Prostate gland (tissue), 2 donors: ENCODE measurements around the gene STOX2. TPM values are rescaled to one million over a fixed set of nuclear protein-coding genes. Genes with fewer than 3 reads are reported as not detected.

ENCODE experiments used
- DNase-seq: peaks from one replicate; pipeline ENCODE4 v3.0.0-alpha.2; 2019; ENCODE audit warnings: low spot score
- H3K27ac ChIP-seq, 2 donors: fragments of 200-600 bp; sonication (generic); 2 replicates each; pipeline ENCODE4 v1.5.1; 2017 to 2019
- H3K27me3 ChIP-seq: fragments of 200-600 bp; sonication (generic); replicated peaks from 2 replicates; pipeline ENCODE4 v1.5.1; 2019; ENCODE audit not compliant: insufficient read depth
- H3K36me3 ChIP-seq, 2 donors: fragments of 200-600 bp; sonication (generic); 1 replicate in 1 of 2; 2 replicates in 1 of 2; pipeline versions ENCODE4 v1.5.1 to v1.8.1; 2017 to 2019
- H3K4me1 ChIP-seq: fragments of 200-600 bp; sonication (generic); replicated peaks from 2 replicates; pipeline ENCODE4 v1.5.1; 2019
- H3K4me3 ChIP-seq, 2 donors: fragments of 200-600 bp; sonication (generic); 2 replicates each; pipeline ENCODE4 v1.5.1; 2017 to 2019
- H3K9me3 ChIP-seq: fragments of 200-600 bp; sonication (generic); 2 replicates; pipeline ENCODE4 v1.5.1; 2017
- POLR2A ChIP-seq: fragments of 450-650 bp; IDR thresholded peaks from one replicate; pipeline ENCODE4 v1.6.1; 2016; ENCODE audit warnings: antibody characterized with exemption, mild to moderate bottlenecking
- POLR2AphosphoS5 ChIP-seq: sonication (generic); formaldehyde crosslinking; IDR thresholded peaks from one replicate; pipeline ENCODE4 v1.6.1; 2017; ENCODE audit warnings: antibody characterized with exemption
- WGBS: methylation state at CpG from one replicate; pipeline ENCODE4 v1.1.5; 2018; 5-methylcytosine and 5-hydroxymethylcytosine counted together
- intact Hi-C: fragments of 100-400 bp; cut with DNase I; formaldehyde crosslinking; loops from one replicate; pipeline ENCODE4 v1.14.2; 2022
- total RNA-seq, 2 donors: library from RNA; depleted of rRNA; stranded (reverse); fragments of >200 nt; gene quantifications; one replicate each; pipeline ENCODE4 v1.1.0, GENCODE V29; 2016
- TF ChIP-seq, protein P1 (sequence below), 4 experiments: fragments of 200-600 bp in 2 of 4; fragments of 450-650 bp in 2 of 4; sonication (generic) in 2 of 4; IDR thresholded peaks; 1 replicate in 3 of 4; 2 replicates in 1 of 4; pipeline ENCODE4 v1.5.1; 2016 to 2019; ENCODE audit warnings: antibody characterized with exemption in 4 of 4, mild to moderate bottlenecking in 2 of 4, moderate library complexity in 2 of 4

STOX2 gene
- total RNA-seq, 2 donors from 2014 or later = 12.9 to 14.9 TPM

DNA sequence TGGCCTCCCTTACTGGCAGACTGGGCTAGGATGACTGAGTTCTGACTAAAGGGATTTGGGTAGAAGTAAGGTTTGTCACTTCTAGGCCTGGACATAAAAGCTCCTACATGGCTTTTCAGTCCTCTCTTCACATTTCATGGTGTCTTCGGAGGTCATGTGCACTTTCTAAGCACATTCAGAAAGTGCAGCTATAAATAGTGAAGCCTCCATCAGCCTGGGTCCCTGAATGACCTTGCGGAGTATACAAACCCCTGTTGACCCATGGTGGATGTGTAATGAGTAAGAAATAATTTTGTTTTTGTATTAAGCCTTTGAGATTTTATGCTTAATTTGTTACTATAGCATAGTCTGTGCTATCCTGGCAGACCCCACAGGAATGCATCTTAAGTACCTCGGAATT lies 154.0 kb downstream of the STOX2 start:
- Histone ChIP-seq H3K4me1 (no peaks in the 10 kb centered on the region), H3K4me3 (no peak overlapping the region), H3K27me3 (no peaks in the 10 kb centered on the region), H3K9me3 (no peaks in the 10 kb centered on the region), H3K36me3 (no peaks in the 10 kb centered on the region), H3K27ac (no peak overlapping the region)
- 99% methylated on average over 3 of the region's 3 CpGs for WGBS
- intact Hi-C loops = no loop called here
- DNase-seq = no peak
- TF ChIP-seq, protein P1, sequence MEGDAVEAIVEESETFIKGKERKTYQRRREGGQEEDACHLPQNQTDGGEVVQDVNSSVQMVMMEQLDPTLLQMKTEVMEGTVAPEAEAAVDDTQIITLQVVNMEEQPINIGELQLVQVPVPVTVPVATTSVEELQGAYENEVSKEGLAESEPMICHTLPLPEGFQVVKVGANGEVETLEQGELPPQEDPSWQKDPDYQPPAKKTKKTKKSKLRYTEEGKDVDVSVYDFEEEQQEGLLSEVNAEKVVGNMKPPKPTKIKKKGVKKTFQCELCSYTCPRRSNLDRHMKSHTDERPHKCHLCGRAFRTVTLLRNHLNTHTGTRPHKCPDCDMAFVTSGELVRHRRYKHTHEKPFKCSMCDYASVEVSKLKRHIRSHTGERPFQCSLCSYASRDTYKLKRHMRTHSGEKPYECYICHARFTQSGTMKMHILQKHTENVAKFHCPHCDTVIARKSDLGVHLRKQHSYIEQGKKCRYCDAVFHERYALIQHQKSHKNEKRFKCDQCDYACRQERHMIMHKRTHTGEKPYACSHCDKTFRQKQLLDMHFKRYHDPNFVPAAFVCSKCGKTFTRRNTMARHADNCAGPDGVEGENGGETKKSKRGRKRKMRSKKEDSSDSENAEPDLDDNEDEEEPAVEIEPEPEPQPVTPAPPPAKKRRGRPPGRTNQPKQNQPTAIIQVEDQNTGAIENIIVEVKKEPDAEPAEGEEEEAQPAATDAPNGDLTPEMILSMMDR (IDR thresholded peaks at IDR 0.05) = no peak
- TF ChIP-seq POLR2A (no peak), POLR2AphosphoS5 (no peak)

DNA sequence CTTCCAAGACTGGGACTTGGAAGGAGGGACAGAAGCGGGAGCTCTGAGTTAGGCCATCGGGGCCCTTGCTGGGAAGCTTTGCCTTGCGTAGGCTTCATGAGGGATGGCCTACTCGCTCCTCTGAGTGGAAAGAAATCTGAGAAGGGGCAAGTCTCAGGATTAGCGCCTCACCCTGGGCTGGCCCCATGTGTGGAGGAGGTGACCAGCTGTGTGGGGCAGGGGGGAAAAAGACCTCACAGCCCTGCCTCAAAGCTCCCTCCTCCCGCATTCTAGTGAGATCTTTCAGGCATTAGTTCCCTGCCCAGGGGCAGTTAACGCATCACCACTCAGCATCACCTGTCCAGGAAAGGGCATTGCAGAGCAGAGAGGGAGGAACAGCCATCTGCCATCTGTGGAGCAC lies 156.5 kb downstream of the STOX2 start:
- Histone ChIP-seq H3K36me3 (no peaks in the 10 kb centered on the region), H3K4me1 (no peaks in the 10 kb centered on the region), H3K9me3 (no peaks in the 10 kb centered on the region), H3K4me3 (no peak overlapping the region), H3K27me3 (no peaks in the 10 kb centered on the region), H3K27ac (no peak overlapping the region)
- 94% methylated on average over 7 of the region's 7 CpGs for WGBS
- TF ChIP-seq POLR2A (no peak), POLR2AphosphoS5 (no peak)
- TF ChIP-seq, protein P1 (IDR thresholded peaks at IDR 0.05) = no peak
- intact Hi-C loops = no loop called here
- DNase-seq = no peak

DNA sequence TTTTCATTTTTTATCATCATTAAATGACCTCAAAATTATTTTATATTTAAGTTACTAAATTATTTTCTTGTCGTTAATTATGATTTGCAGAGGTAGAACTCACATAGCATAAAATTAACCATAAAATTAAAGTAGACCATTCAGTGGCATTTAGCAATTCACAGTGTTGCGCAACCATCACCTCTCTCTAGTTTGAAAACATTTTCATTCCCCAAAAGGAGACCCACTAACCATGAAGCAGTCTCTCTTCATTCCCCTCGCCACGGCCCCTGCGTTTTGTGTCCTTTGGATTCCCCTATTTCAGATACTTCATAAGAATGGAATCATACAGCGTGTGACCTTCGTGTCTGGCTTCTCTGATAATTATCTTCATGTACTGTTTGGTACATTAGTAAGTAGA lies 157.7 kb downstream of the STOX2 start:
- DNase-seq = no peak
- Histone ChIP-seq H3K27ac (no peak overlapping the region), H3K4me1 (no peaks in the 10 kb centered on the region), H3K4me3 (no peak overlapping the region), H3K27me3 (no peaks in the 10 kb centered on the region), H3K9me3 (no peaks in the 10 kb centered on the region), H3K36me3 (no peaks in the 10 kb centered on the region)
- TF ChIP-seq, protein P1 (IDR thresholded peaks at IDR 0.05) = no peak
- TF ChIP-seq POLR2AphosphoS5 = no peak
- TF ChIP-seq POLR2A = no peak
- intact Hi-C loops = no loop called here
- 90% methylated on average over 7 of the region's 7 CpGs for whole genome bisulfite sequencing

DNA sequence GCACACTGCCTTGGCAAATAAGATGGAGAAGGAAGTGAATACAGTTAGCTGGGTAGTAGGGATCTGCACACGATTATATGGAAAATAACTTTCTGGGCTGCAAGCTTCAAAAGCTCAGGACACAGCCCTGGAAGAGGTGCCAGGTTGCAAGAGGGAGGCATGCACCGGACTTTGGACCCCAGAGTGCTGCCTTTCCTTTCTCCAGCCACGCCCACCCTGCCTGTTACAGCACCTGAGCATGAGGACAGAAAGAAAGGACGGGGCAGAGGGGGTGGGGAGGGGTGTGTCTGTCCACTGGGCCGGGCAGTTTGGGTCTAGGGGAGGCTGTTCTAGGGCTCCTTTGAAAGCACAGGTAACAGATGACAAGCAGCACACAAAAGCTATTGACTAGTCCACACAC lies 159.8 kb downstream of the STOX2 start:
- H3K9me3 ChIP-seq = no peaks in the 10 kb centered on the region
- no peaks in the 10 kb centered on the region for H3K27me3 ChIP-seq
- TF ChIP-seq POLR2AphosphoS5 (no peak), POLR2A (no peak)
- TF ChIP-seq, protein P1 (IDR thresholded peaks at IDR 0.05) = no peak
- 95% methylated on average over 5 of the region's 5 CpGs for WGBS
- no peaks in the 10 kb centered on the region for H3K36me3 ChIP-seq
- H3K27ac ChIP-seq = no peak overlapping the region
- DNase-seq = no peak
- H3K4me3 ChIP-seq = no peak overlapping the region
- H3K4me1 ChIP-seq = no peaks in the 10 kb centered on the region
- intact Hi-C loops = no loop called here

DNA sequence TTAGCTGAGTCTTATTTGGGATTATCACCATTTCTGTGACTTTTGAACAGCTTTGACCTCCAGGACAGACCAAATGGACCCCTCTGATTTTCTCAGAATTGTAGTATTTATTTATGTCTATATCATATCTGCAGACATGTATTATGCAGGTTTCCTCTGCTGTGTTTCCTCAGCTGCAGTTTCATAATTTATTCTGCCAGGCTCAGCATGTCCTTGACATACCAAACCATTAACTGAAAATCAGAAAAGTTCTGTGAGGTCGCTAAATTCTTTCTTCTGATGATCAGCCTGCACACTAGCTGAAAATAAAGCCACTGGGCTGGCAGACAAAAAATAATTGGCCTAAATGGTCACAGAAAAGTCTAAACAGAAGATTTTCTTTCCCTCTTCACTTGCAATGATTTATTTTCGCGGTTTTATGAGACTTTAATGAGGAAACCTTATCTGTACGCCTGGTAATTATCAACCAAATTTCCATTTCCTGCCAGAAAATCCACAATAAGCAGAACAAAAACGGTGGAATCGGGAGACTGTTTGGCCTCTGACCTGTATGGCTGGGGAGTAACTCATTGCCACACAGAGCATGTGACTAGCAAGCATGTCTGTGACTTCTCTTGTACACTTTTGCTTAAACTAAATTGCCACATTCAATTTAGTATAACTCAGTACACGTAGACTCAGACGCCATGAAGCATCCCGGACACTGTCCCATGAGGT lies 161.6 kb downstream of the STOX2 start:
- Histone ChIP-seq H3K27ac (no peak overlapping the region), H3K36me3 (no peaks in the 10 kb centered on the region), H3K4me1 (no peaks in the 10 kb centered on the region), H3K27me3 (no peaks in the 10 kb centered on the region), H3K4me3 (no peak overlapping the region), H3K9me3 (no peaks in the 10 kb centered on the region)
- DNase-seq = no peak
- WGBS = 32% methylated on average over 9 of the region's 9 CpGs
- no peak for TF ChIP-seq POLR2AphosphoS5
- TF ChIP-seq, protein P1 (IDR thresholded peaks at IDR 0.05) = no peak
- no peak for TF ChIP-seq POLR2A
- intact Hi-C loops = no loop called here
